Astrocyte (in vitro differentiated cells and primary cell): ENCODE data around the gene CASKIN2. TPM values are rescaled to one million over a fixed set of nuclear protein-coding genes. Genes with fewer than 3 reads are reported as not detected.

Experiments used
- DNase-seq: peaks from one replicate; pipeline ENCODE4 v3.0.0-alpha.2; 2010; ENCODE audit warnings: low read depth
- FAIRE-seq: peaks from 2 replicates; lab custom pipeline; 2011; peaks lifted over from hg19 to GRCh38; lab: Jason Lieb, UNC
- H2AFZ ChIP-seq: 2 replicates; pipeline ENCODE4 v1.6.0; 2012; ENCODE audit warnings: low read depth, low read length, inconsistent platforms
- H3K27ac ChIP-seq: 2 replicates; pipeline ENCODE4 v1.5.1; 2011; ENCODE audit warnings: low read depth, low read length, inconsistent platforms
- H3K27me3 ChIP-seq: 2 replicates; pipeline ENCODE4 v1.6.0; 2011; ENCODE audit warnings: low read length, inconsistent platforms; ENCODE audit not compliant: insufficient read depth
- H3K36me3 ChIP-seq: 2 replicates; pipeline ENCODE4 v1.5.1; 2011; ENCODE audit warnings: low read length, inconsistent platforms; ENCODE audit not compliant: insufficient read depth
- H3K4me1 ChIP-seq: 2 replicates; pipeline ENCODE4 v1.5.1; 2011; ENCODE audit warnings: low read length, inconsistent platforms; ENCODE audit not compliant: insufficient read depth
- H3K4me2 ChIP-seq: 2 replicates; pipeline ENCODE4 v1.6.0; 2012; ENCODE audit warnings: low read length, inconsistent platforms
- H3K4me3 ChIP-seq: 2 replicates; pipeline ENCODE4 v1.5.1; 2011; ENCODE audit warnings: low read depth, mild to moderate bottlenecking, low read length, inconsistent platforms; ENCODE audit not compliant: insufficient read depth
- H3K79me2 ChIP-seq: 2 replicates; pipeline ENCODE4 v1.6.0; 2012; ENCODE audit warnings: mild to moderate bottlenecking, low read length, inconsistent platforms; ENCODE audit not compliant: insufficient read depth
- H3K9ac ChIP-seq: 2 replicates; pipeline ENCODE4 v1.6.0; 2012; ENCODE audit warnings: mild to moderate bottlenecking, low read length, inconsistent platforms
- H3K9me3 ChIP-seq: 2 replicates; pipeline ENCODE4 v1.5.1; 2012; ENCODE audit warnings: low read depth, mild to moderate bottlenecking, low read length, inconsistent platforms; ENCODE audit not compliant: insufficient read depth
- H4K20me1 ChIP-seq: 2 replicates; pipeline ENCODE4 v1.6.0; 2012; ENCODE audit warnings: low read length, inconsistent platforms; ENCODE audit not compliant: insufficient read depth
- H3K27ac Mint-ChIP-seq: one replicate; pipeline ENCODE4 v1.8.0; 2021; ENCODE audit warnings: mild to moderate bottlenecking, mixed read lengths; ENCODE audit not compliant: unreplicated experiment
- H3K27me3 Mint-ChIP-seq: one replicate; pipeline ENCODE4 v1.8.0; 2021; ENCODE audit warnings: low read depth, mixed read lengths; ENCODE audit not compliant: unreplicated experiment
- H3K36me3 Mint-ChIP-seq: one replicate; pipeline ENCODE4 v1.8.0; 2021; ENCODE audit warnings: low read depth, mixed read lengths; ENCODE audit not compliant: unreplicated experiment
- H3K4me1 Mint-ChIP-seq: one replicate; pipeline ENCODE4 v1.8.0; 2021; ENCODE audit warnings: low read depth, mixed read lengths; ENCODE audit not compliant: unreplicated experiment
- H3K4me3 Mint-ChIP-seq: one replicate; pipeline ENCODE4 v1.8.0; 2021; ENCODE audit warnings: mild to moderate bottlenecking, moderate library complexity, mixed read lengths; ENCODE audit not compliant: unreplicated experiment
- H3K9me3 Mint-ChIP-seq: one replicate; pipeline ENCODE4 v1.8.0; 2021; ENCODE audit warnings: mild to moderate bottlenecking, mixed read lengths; ENCODE audit not compliant: unreplicated experiment
- EZH2 ChIP-seq: IDR thresholded peaks from 2 replicates; pipeline ENCODE4 v1.6.1; 2012; ENCODE audit warnings: mild to moderate bottlenecking, low read length, inconsistent platforms; ENCODE audit not compliant: insufficient read depth
- total RNA-seq: library from RNA; stranded (reverse); gene quantifications from 2 replicates; pipeline ENCODE4 v1.2.1, GENCODE V29; 2021
- TF ChIP-seq, protein P1 (sequence below): IDR thresholded peaks from 2 replicates; pipeline ENCODE4 v1.5.1; 2011; ENCODE audit warnings: low read depth, mild to moderate bottlenecking, inconsistent platforms, low read length, moderate library complexity; ENCODE audit not compliant: insufficient read depth

The CASKIN2 gene
- total RNA-seq, 1 donor from 2014 or later: 22.8 TPM

DNA sequence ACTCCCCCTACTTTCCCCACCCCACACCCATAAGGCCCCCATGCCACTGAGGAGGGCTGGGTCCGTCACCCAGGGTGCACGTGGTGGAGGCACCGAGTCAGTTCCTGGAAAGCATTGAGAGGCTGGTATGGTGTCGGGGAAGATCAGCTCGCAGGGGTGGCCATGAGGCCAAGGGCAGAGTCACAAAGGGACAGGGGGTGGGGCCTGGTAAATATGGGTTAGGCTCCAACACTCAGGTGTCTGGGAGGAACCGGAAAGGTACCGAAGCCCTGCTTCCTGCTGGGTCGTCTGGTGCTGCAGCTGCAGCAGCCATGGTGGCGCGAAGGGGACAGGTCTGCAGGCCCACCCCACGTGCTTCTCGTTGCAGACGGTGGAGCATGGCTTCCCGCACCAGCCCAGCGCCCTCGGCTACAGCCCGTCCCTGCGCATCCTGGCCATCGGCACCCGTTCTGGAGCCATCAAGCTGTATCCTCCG is 40.4 kb upstream of the CASKIN2 start:
- no peak overlapping the region for H2AFZ ChIP-seq
- TF ChIP-seq, protein P1, sequence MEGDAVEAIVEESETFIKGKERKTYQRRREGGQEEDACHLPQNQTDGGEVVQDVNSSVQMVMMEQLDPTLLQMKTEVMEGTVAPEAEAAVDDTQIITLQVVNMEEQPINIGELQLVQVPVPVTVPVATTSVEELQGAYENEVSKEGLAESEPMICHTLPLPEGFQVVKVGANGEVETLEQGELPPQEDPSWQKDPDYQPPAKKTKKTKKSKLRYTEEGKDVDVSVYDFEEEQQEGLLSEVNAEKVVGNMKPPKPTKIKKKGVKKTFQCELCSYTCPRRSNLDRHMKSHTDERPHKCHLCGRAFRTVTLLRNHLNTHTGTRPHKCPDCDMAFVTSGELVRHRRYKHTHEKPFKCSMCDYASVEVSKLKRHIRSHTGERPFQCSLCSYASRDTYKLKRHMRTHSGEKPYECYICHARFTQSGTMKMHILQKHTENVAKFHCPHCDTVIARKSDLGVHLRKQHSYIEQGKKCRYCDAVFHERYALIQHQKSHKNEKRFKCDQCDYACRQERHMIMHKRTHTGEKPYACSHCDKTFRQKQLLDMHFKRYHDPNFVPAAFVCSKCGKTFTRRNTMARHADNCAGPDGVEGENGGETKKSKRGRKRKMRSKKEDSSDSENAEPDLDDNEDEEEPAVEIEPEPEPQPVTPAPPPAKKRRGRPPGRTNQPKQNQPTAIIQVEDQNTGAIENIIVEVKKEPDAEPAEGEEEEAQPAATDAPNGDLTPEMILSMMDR: no peak
- TF ChIP-seq EZH2: no peak
- no peaks in the 10 kb centered on the region for H3K27me3 ChIP-seq
- Mint-ChIP-seq H3K4me3 (no peak overlapping the region), H3K4me1 (peaks cover 18% of the 10 kb centered on the region), H3K9me3 (no peaks in the 10 kb centered on the region), H3K27ac (no peak overlapping the region), H3K36me3 (peaks cover 1% of the 10 kb centered on the region), H3K27me3 (no peaks in the 10 kb centered on the region)
- no peak overlapping the region for H3K4me3 ChIP-seq
- H3K4me1 ChIP-seq: peaks cover 6% of the 10 kb centered on the region
- no peaks in the 10 kb centered on the region for H4K20me1 ChIP-seq
- no peak overlapping the region for H3K4me2 ChIP-seq
- H3K9me3 ChIP-seq: no peaks in the 10 kb centered on the region
- H3K36me3 ChIP-seq: no peaks in the 10 kb centered on the region
- no peak overlapping the region for H3K27ac ChIP-seq
- DNase-seq (no peak), FAIRE-seq (no peak)
- H3K9ac ChIP-seq: no peak overlapping the region
- no peaks in the 10 kb centered on the region for H3K79me2 ChIP-seq

DNA sequence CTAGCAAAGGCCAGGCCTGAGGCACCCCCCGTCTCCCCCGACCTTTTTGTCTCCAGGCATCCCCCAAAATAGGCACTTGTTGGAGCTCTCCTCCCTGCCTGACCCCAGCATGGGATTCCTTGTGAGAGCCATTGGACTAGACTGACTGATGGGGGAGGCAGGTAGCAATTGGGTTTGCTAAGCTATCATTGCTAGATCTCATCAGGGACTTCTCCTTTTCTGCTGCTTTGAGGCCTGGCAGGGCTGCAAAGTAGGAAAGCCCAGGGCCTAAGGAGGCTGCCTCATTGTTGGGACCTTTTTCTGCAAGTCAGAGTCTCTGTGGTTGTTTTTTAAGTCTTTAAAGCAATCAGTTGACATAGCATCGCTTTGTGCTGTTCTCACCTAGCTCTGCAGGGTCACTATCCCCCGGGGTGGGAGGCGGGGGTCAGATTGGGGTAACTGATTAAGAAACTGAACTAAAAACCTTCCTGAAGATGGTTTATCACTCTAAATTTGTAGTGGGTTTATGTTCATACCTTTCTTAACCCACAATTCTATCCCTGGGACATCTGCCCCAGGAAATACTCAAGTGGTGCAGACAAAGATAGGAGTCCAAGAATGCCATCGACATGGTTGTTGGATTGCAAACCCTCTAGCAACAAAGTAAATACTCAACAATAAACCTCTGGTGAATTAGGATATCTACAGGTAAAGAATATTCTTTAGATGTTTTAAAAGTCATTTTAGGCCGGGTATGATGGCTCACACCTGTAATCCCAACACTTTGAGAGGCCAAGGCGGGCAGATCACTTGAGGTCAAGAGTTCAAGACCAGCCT is 38.2 kb upstream of the CASKIN2 start:
- no peaks in the 10 kb centered on the region for H3K9me3 Mint-ChIP-seq
- Histone ChIP-seq H3K27me3 (no peaks in the 10 kb centered on the region), H3K4me1 (peaks cover 6% of the 10 kb centered on the region), H3K9me3 (no peaks in the 10 kb centered on the region), H3K36me3 (no peaks in the 10 kb centered on the region), H4K20me1 (no peaks in the 10 kb centered on the region), H2AFZ (no peak overlapping the region), H3K4me2 (no peak overlapping the region), H3K27ac (no peak overlapping the region), H3K9ac (no peak overlapping the region), H3K79me2 (no peaks in the 10 kb centered on the region), H3K4me3 (no peak overlapping the region)
- H3K4me1 Mint-ChIP-seq: peaks cover 18% of the 10 kb centered on the region
- H3K27ac Mint-ChIP-seq: peak overlapping the region; percentile 77
- H3K27me3 Mint-ChIP-seq: no peaks in the 10 kb centered on the region
- DNase-seq: no peak
- H3K4me3 Mint-ChIP-seq: no peak overlapping the region
- TF ChIP-seq, protein P1: no peak
- no peak for TF ChIP-seq EZH2
- no peak for FAIRE-seq
- H3K36me3 Mint-ChIP-seq: peaks cover 2% of the 10 kb centered on the region
